Vagina (tissue), 2 donors: ENCODE results near the gene LRG1.

Experiments used
- POLR2A ChIP-seq, 2 donors: fragments of 450-650 bp; IDR thresholded peaks; one replicate each; pipeline ENCODE4 v1.6.1; 2017; ENCODE audit warnings: antibody characterized with exemption in 2 of 2, mild to moderate bottlenecking in 2 of 2, moderate library complexity in 2 of 2
- POLR2AphosphoS5 ChIP-seq, 2 donors: sonication (generic); formaldehyde crosslinking; IDR thresholded peaks; one replicate each; pipeline ENCODE4 v1.9.0; 2017; ENCODE audit warnings: antibody characterized with exemption in 2 of 2, mild to moderate bottlenecking in 2 of 2, low read depth in 1 of 2; ENCODE audit not compliant: insufficient read depth in 1 of 2
- TF ChIP-seq, protein P1 (sequence below), 3 experiments: fragments of 450-650 bp in 2 of 3; fragments of 200-600 bp in 1 of 3; sonication (generic) in 1 of 3; IDR thresholded peaks; one replicate each; pipeline ENCODE4 v1.5.1; 2017 to 2019; ENCODE audit warnings: antibody characterized with exemption in 3 of 3, mild to moderate bottlenecking in 2 of 3, moderate library complexity in 2 of 3

GRCh38 chr19:4513248-4513647 is 26.6 kb downstream of the LRG1 start:
- no peak for TF ChIP-seq POLR2A (IDR thresholded peaks at IDR 0.05)
- no peak for TF ChIP-seq POLR2AphosphoS5 (IDR thresholded peaks at IDR 0.05; ENCODE audit: insufficient read depth in 1 of 2, low read depth in 1 of 2)
- TF ChIP-seq, protein P1, sequence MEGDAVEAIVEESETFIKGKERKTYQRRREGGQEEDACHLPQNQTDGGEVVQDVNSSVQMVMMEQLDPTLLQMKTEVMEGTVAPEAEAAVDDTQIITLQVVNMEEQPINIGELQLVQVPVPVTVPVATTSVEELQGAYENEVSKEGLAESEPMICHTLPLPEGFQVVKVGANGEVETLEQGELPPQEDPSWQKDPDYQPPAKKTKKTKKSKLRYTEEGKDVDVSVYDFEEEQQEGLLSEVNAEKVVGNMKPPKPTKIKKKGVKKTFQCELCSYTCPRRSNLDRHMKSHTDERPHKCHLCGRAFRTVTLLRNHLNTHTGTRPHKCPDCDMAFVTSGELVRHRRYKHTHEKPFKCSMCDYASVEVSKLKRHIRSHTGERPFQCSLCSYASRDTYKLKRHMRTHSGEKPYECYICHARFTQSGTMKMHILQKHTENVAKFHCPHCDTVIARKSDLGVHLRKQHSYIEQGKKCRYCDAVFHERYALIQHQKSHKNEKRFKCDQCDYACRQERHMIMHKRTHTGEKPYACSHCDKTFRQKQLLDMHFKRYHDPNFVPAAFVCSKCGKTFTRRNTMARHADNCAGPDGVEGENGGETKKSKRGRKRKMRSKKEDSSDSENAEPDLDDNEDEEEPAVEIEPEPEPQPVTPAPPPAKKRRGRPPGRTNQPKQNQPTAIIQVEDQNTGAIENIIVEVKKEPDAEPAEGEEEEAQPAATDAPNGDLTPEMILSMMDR (IDR thresholded peaks at IDR 0.05), result no peak
